ENCODE data around the gene AKAP5. TPM values are rescaled to one million over a fixed set of nuclear protein-coding genes. Genes with fewer than 3 reads are reported as not detected.

Gene AKAP5
- total RNA-seq, 1 donor from 2014 or later: 1.4 TPM

- H3K27me3 Mint-ChIP-seq: peaks cover 5% of the 10 kb centered on the region
- H3K27ac Mint-ChIP-seq: no peak overlapping the region
- no peak overlapping the region for H3K4me3 Mint-ChIP-seq
- peaks cover 17% of the 10 kb centered on the region for H3K36me3 Mint-ChIP-seq
- TF ChIP-seq CTCF (conservative IDR thresholded peaks at IDR 0.05): no peak
- peaks cover 9% of the 10 kb centered on the region for H3K4me1 Mint-ChIP-seq (ENCODE audit: unreplicated experiment)
- no peaks in the 10 kb centered on the region for H3K9me3 Mint-ChIP-seq
- no peak for DNase-seq (ENCODE audit: extremely low spot score, unreplicated experiment)
Measured at GRCh38 chr14:64461221-64461620, 4.1 kb upstream of the AKAP5 start.

GRCh38 chr14:64463195-64463594, 2.1 kb upstream of the AKAP5 start:
- Mint-ChIP-seq H3K4me1 (ENCODE audit: unreplicated experiment) (peaks cover 9% of the 10 kb centered on the region), H3K27me3 (peaks cover 8% of the 10 kb centered on the region), H3K4me3 (peak overlapping the region; percentile 22), H3K27ac (no peak overlapping the region), H3K36me3 (peaks cover 11% of the 10 kb centered on the region), H3K9me3 (no peaks in the 10 kb centered on the region)
- no peak for TF ChIP-seq CTCF (conservative IDR thresholded peaks at IDR 0.05)
- no peak for DNase-seq (ENCODE audit: extremely low spot score, unreplicated experiment)

GRCh38 chr14:64463873-64464272, 1.4 kb upstream of the AKAP5 start:
- Mint-ChIP-seq H3K4me3 (no peak overlapping the region), H3K4me1 (ENCODE audit: unreplicated experiment) (peaks cover 9% of the 10 kb centered on the region), H3K27me3 (peaks cover 8% of the 10 kb centered on the region), H3K36me3 (peaks cover 6% of the 10 kb centered on the region), H3K9me3 (no peaks in the 10 kb centered on the region), H3K27ac (no peak overlapping the region)
- TF ChIP-seq CTCF (conservative IDR thresholded peaks at IDR 0.05): no peak
- DNase-seq (ENCODE audit: extremely low spot score, unreplicated experiment): no peak

- peaks cover 3% of the 10 kb centered on the region for H3K36me3 Mint-ChIP-seq
- no peak for DNase-seq (ENCODE audit: extremely low spot score, unreplicated experiment)
- H3K27ac Mint-ChIP-seq: peak overlapping the region; percentile 70
Measured at GRCh38 chr14:64464651-64465050, 648 bp upstream of the AKAP5 start.

GRCh38 chr14:64465831-64466554, 694 bp downstream of the AKAP5 start:
- peaks cover 9% of the 10 kb centered on the region for H3K4me1 Mint-ChIP-seq (ENCODE audit: unreplicated experiment)
- DNase-seq (ENCODE audit: extremely low spot score, unreplicated experiment): no peak
- TF ChIP-seq CTCF (conservative IDR thresholded peaks at IDR 0.05): peak; percentile 60
- no peaks in the 10 kb centered on the region for H3K9me3 Mint-ChIP-seq
- peaks cover 3% of the 10 kb centered on the region for H3K36me3 Mint-ChIP-seq
- peaks cover 8% of the 10 kb centered on the region for H3K27me3 Mint-ChIP-seq
- H3K4me3 Mint-ChIP-seq: peak overlapping the region; percentile 90
- H3K27ac Mint-ChIP-seq: peak overlapping the region; percentile 50

More at GRCh38 chr14:64464651-64465050, 648 bp upstream of the AKAP5 start:
- no peak for TF ChIP-seq CTCF (conservative IDR thresholded peaks at IDR 0.05)
- H3K4me1 Mint-ChIP-seq (ENCODE audit: unreplicated experiment): peaks cover 9% of the 10 kb centered on the region
- no peaks in the 10 kb centered on the region for H3K9me3 Mint-ChIP-seq
- peak overlapping the region; percentile 91 for H3K4me3 Mint-ChIP-seq
- peaks cover 8% of the 10 kb centered on the region for H3K27me3 Mint-ChIP-seq
